Breast epithelium (tissue), 4 donors: ENCODE data around the gene GDPD5. TPM values are rescaled to one million over a fixed set of nuclear protein-coding genes. Genes with fewer than 3 reads are reported as not detected.
A peak's percentile ranks its signal among the peaks of the same experiment; 100 is the strongest.

Experiments used
- DNase-seq, 2 donors: peaks; one replicate each; pipeline ENCODE4 v3.0.0-alpha.2; 2019; ENCODE audit warnings: low spot score in 2 of 2
- H3K27ac ChIP-seq, 2 donors: fragments of 200-600 bp; sonication (generic) in 1 of 2; one replicate each; pipeline ENCODE4 v1.5.1; 2016 to 2019; ENCODE audit warnings: mild to moderate bottlenecking in 1 of 2
- H3K27me3 ChIP-seq, 2 donors: fragments of 200-600 bp; sonication (generic) in 1 of 2; one replicate each; pipeline versions ENCODE4 v1.5.1 to v1.6.0; 2017 to 2019; ENCODE audit warnings: control low read depth in 1 of 2, mild to moderate bottlenecking in 1 of 2
- H3K36me3 ChIP-seq: fragments of 200-600 bp; one replicate; pipeline ENCODE4 v1.5.1; 2019
- H3K4me1 ChIP-seq, 2 donors: fragments of 200-600 bp; sonication (generic); one replicate each; pipeline ENCODE4 v1.5.1; 2016 to 2019; ENCODE audit warnings: control low read depth in 1 of 2
- H3K4me3 ChIP-seq, 3 donors: fragments of 200-600 bp; sonication (generic); 1 replicate in 2 of 3; 2 replicates in 1 of 3; pipeline ENCODE4 v1.5.1; 2016 to 2019; ENCODE audit warnings: mild to moderate bottlenecking in 3 of 3, moderate library complexity in 2 of 3
- H3K9me3 ChIP-seq, 2 donors: fragments of 200-600 bp; sonication (generic) in 1 of 2; one replicate each; pipeline ENCODE4 v1.5.1; 2016 to 2019; ENCODE audit warnings: control low read depth in 1 of 2
- POLR2A ChIP-seq: fragments of 450-650 bp; IDR thresholded peaks from one replicate; pipeline ENCODE4 v1.6.1; 2016; ENCODE audit warnings: antibody characterized with exemption, mild to moderate bottlenecking, moderate library complexity
- POLR2AphosphoS5 ChIP-seq, 3 donors: sonication (generic); formaldehyde crosslinking; IDR thresholded peaks; one replicate each; pipeline ENCODE4 v1.6.1; 2017; ENCODE audit warnings: antibody characterized with exemption in 3 of 3
- intact Hi-C: fragments of 100-400 bp; cut with DNase I; formaldehyde crosslinking; loops from one replicate; pipeline ENCODE4 v1.15.1; 2023; ENCODE audit warnings: low total_unique reads
- total RNA-seq, 3 donors: library from RNA; depleted of rRNA; stranded (reverse); fragments of >200 nt; gene quantifications; one replicate each; pipeline ENCODE4 v1.1.0, GENCODE V29; 2016
- TF ChIP-seq, protein P1 (sequence below), 3 donors: fragments of 450-650 bp; IDR thresholded peaks; one replicate each; pipeline ENCODE4 v1.5.1; 2016 to 2017; ENCODE audit warnings: antibody characterized with exemption in 3 of 3, mild to moderate bottlenecking in 3 of 3, moderate library complexity in 3 of 3

Gene GDPD5
- total RNA-seq, 3 donors from 2014 or later = 10.5 to 25.9 (median 14.8) TPM

- TF ChIP-seq, protein P1, sequence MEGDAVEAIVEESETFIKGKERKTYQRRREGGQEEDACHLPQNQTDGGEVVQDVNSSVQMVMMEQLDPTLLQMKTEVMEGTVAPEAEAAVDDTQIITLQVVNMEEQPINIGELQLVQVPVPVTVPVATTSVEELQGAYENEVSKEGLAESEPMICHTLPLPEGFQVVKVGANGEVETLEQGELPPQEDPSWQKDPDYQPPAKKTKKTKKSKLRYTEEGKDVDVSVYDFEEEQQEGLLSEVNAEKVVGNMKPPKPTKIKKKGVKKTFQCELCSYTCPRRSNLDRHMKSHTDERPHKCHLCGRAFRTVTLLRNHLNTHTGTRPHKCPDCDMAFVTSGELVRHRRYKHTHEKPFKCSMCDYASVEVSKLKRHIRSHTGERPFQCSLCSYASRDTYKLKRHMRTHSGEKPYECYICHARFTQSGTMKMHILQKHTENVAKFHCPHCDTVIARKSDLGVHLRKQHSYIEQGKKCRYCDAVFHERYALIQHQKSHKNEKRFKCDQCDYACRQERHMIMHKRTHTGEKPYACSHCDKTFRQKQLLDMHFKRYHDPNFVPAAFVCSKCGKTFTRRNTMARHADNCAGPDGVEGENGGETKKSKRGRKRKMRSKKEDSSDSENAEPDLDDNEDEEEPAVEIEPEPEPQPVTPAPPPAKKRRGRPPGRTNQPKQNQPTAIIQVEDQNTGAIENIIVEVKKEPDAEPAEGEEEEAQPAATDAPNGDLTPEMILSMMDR (IDR thresholded peaks at IDR 0.05) = no peak
- TF ChIP-seq POLR2A (no peak), POLR2AphosphoS5 (IDR thresholded peaks at IDR 0.05) (no peak)
- no peaks in the 10 kb centered on the region for H3K36me3 ChIP-seq
- intact Hi-C loops = no loop called here
- no peak overlapping the region for H3K27ac ChIP-seq
- H3K4me3 ChIP-seq = no peak overlapping the region
- H3K4me1 ChIP-seq = no peaks in the 10 kb centered on the region
- H3K27me3 ChIP-seq = no peaks in the 10 kb centered on the region
- no peak for DNase-seq
- H3K9me3 ChIP-seq = no peaks in the 10 kb centered on the region
Observed at GRCh38 chr11:75513250-75513649, 12.5 kb downstream of the GDPD5 start.

DNA sequence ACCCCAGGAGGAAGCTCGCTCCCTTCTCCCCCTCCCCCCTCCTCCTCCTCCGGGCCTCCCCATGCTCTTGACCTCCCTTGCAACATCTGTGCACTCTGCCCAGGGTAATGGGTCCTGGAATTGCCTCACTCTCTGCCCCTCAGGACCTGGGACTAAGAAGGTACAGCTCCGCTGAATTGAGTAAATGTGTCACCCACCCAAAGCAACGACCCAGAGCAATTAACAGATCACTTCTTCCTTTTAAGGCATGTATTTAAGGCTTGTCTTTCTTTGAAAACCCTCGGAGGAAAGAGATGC is 15.1 kb downstream of the GDPD5 start:
- H3K9me3 ChIP-seq = no peaks in the 10 kb centered on the region
- H3K27ac ChIP-seq = peak overlapping the region; percentile 21 to 76
- H3K4me3 ChIP-seq = no peak overlapping the region
- no peaks in the 10 kb centered on the region for H3K27me3 ChIP-seq
- TF ChIP-seq POLR2A (no peak), POLR2AphosphoS5 (IDR thresholded peaks at IDR 0.05) (no peak)
- TF ChIP-seq, protein P1 (IDR thresholded peaks at IDR 0.05) = no peak
- DNase-seq = no peak
- no peaks in the 10 kb centered on the region for H3K4me1 ChIP-seq
- intact Hi-C loops = loop anchor here (1.0 kb wide), 1 partner anchor 22 kb away; no protein-coding TSS in a partner anchor
- no peaks in the 10 kb centered on the region for H3K36me3 ChIP-seq

- no peak for DNase-seq
- Histone ChIP-seq H3K9me3 (no peaks in the 10 kb centered on the region), H3K27me3 (no peaks in the 10 kb centered on the region), H3K4me1 (no peaks in the 10 kb centered on the region), H3K36me3 (no peaks in the 10 kb centered on the region), H3K27ac (peak overlapping the region; percentile 26 to 76), H3K4me3 (no peak overlapping the region)
- no peak for TF ChIP-seq POLR2AphosphoS5 (IDR thresholded peaks at IDR 0.05)
- no peak for TF ChIP-seq POLR2A
- TF ChIP-seq, protein P1 (IDR thresholded peaks at IDR 0.05) = no peak
- intact Hi-C loops = loop anchor here (1.0 kb wide), 1 partner anchor 22 kb away; no protein-coding TSS in a partner anchor
Observed at GRCh38 chr11:75510004-75510722, 15.6 kb downstream of the GDPD5 start.

GRCh38 chr11:75509020-75509720 is 16.6 kb downstream of the GDPD5 start:
- no peak for DNase-seq
- H3K4me3 ChIP-seq = no peak overlapping the region
- no peaks in the 10 kb centered on the region for H3K9me3 ChIP-seq
- no peaks in the 10 kb centered on the region for H3K27me3 ChIP-seq
- no peaks in the 10 kb centered on the region for H3K36me3 ChIP-seq
- peak overlapping the region in 1 of 2 donors; percentile 76 for H3K27ac ChIP-seq
- intact Hi-C loops = no loop called here
- TF ChIP-seq, protein P1 (IDR thresholded peaks at IDR 0.05) = no peak
- TF ChIP-seq POLR2A (no peak), POLR2AphosphoS5 (IDR thresholded peaks at IDR 0.05) (no peak)
- H3K4me1 ChIP-seq = no peaks in the 10 kb centered on the region

GRCh38 chr11:75508051-75508561 is 17.6 kb downstream of the GDPD5 start:
- no peak for DNase-seq
- H3K4me3 ChIP-seq = no peak overlapping the region
- no peaks in the 10 kb centered on the region for H3K27me3 ChIP-seq
- intact Hi-C loops = no loop called here
- TF ChIP-seq POLR2AphosphoS5 (IDR thresholded peaks at IDR 0.05) (no peak), POLR2A (no peak)
- TF ChIP-seq, protein P1 (IDR thresholded peaks at IDR 0.05) = no peak
- peak overlapping the region in 1 of 2 donors; percentile 9 for H3K27ac ChIP-seq
- H3K36me3 ChIP-seq = no peaks in the 10 kb centered on the region
- no peaks in the 10 kb centered on the region for H3K9me3 ChIP-seq
- H3K4me1 ChIP-seq = no peaks in the 10 kb centered on the region
